HG03565 (cell line): Measurements from ENCODE around the gene RNPEP.
"Not testable (repeated sequence)": the region's sequence is repeated elsewhere in the genome, so short reads cannot be mapped to it uniquely, and the experiment has no call there.

Experiments used
- ATAC-seq: cut with Tn5 transposase; IDR thresholded peaks from one replicate; pipeline ENCODE4 v1.9.1; 2021; ENCODE audit warnings: mild to moderate bottlenecking, moderate library complexity; ENCODE audit not compliant: unreplicated experiment

The RNPEP gene

DNA sequence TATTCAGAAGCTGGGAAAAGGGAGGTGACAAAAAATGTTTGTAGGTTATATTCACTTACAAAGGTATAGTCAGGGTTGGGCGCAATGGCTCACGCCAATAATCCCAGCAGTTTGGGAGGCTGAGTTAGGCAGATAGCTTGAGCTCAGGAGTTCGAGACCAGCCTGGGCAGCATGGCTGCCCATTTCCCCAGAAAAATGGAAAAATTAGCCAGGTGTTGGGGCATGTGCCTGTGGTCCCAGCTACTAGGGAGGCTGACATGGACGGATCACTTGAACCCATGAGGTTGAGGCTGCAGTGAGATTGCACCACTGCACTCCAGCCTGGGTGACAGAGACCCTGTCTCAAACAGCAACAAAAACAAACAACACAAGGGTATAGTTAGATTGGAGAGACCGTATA lies 24.1 kb upstream of the RNPEP start:
- ATAC-seq = no peak

DNA sequence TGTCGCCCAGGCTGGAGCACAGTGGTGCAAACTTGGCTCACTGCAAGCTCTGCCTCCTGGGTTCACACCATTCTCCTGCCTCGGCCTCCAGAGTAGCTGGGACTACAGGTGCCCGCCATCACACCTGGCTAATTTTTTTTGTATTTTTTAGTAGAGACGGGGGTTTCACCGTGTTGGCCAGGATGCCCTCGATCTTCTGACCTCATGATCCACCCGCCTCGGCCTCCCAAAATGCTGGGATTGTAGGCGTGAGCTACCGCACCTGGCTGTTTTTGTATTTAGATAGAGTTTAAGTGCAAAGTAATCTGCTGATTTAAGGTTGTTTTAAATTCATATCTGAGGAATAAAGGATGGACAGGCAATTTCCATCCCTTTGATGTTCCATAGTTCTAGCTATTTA lies 20.1 kb upstream of the RNPEP start:
- not testable (repeated sequence) for ATAC-seq

DNA sequence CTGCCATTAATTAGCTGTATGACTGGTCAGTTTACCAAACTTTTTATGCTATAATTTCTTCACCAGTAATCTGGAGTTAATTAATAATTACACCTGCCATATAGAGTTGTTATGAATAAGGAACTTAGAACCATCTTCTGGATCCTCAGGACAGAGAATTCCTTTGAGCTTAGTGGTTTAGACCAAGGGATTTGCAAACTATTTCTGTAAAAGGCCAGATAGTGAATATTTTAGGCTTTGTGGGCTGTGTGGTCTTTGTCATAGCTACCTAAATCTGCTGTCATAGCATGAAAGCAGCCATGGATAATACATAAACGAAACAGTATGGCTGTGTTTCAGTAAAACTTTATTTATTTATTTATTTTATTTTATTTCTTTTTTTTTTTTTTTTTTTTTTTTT lies 18.2 kb upstream of the RNPEP start:
- ATAC-seq = no peak

DNA sequence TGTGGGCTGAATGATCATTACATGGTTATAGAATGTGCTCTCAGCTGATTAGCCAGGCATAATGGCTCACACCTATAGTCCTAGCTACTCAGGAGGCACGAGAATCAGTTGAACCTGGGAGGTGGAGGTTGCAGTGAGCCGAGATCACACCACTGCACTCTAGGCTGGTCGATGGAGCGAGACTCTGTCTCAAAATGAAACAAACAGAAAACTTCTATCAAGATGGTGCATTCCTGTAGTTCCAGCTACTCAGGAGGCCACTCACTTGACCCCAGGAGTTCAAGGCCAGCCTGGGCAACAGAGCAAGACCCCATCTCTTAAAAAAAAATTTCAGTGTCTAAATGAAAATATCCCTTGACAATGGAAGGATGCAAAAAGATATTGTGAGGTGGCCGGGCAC lies 16.3 kb upstream of the RNPEP start:
- no peak for ATAC-seq

DNA sequence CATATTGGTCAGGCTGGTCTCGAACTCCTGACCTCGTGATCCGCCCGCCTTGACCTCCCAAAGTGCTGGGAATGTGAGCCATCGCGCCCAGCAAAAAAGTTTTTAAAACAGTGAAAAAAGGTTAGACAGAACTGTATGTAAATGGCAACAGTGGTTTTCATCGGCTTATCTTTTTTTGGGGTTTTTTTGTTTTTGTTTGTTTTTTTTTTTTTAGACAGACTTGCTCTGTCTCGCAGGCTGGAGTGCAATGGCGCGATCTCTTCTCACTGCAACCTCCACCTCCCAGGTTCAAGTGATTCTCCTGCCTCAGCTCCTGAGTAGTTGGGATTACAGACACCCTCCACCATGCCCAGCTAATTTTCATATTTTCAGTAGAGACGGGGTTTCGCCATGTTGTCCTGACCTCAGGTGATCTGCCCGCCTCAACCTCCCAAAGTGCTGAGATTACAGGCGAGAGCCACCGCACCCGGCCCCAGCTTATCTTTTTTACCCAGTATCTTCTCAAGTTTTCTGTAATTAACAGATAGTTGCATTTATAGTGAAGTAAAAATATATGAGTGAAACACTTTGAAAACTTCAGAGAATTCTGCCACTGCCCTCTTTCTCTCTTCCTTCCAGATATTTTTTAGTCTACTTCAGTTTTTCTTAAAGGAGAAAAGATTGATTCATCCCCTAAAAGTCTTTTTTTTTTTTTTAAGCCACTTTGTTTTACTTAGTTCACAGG lies 14.1 kb upstream of the RNPEP start:
- ATAC-seq = no peak

DNA sequence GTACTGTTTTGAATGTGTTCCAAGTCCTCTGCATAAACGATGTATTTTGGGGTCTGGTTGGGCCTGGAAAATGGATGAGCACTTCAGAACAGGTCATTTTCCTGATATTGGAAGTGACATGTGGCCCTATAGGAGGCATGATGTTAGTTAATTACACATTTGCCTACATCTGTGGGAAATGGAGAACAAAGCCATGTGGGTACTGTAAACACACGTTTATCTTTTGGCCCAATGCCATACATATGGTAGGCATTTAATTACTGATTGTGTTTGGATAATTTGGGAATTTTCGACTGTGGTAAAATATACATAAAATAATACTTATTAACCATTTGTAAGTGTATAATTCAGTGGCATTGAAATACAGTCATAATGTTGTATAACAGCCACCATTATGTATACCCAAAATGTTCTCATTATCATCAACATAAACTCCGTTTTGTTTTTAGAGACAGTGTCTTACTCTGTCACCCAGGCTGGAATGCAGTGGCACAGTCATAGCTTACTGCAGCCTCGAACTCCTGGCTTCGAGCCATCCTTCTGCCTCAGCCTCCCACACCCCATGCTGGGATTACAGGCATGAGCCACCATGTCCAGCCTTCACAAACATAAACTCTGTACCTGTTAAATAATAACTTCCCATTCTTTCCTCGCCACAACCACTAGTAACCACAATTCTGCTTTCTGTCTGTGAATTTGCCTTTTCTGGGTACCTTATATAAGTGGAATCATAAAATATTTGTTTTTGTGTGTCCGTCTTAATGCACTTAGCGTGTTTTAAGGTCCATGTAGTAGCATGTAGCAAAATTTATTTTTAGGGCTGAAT lies 11.9 kb upstream of the RNPEP start:
- ATAC-seq = no peak

DNA sequence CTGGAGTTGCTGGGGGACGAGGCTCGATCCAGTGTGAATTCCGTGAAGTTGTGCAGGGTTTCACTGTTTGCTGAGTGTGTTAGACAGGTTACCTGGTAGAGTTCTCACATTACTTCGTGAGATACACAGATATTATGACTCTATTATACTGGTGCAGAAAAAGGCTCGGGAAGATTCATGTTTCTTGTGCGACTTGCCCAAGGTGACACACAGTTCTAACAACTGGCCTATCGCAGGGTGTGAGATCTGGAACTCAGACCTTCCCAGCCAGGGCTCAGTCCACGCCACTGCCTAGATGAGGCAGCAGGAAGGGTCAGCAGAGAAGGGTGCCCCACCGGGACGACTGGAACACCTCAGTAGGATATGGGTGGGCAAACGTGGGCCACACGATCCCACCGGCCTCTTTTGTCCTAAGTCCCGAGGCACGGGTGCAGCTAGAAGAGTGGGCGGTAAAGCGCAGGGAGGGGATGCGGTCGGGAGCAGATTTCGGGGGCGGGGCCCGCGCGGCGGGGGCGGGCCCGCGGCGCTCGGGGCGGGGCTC lies 296 bp upstream of the RNPEP start:
- ATAC-seq = no peak

DNA sequence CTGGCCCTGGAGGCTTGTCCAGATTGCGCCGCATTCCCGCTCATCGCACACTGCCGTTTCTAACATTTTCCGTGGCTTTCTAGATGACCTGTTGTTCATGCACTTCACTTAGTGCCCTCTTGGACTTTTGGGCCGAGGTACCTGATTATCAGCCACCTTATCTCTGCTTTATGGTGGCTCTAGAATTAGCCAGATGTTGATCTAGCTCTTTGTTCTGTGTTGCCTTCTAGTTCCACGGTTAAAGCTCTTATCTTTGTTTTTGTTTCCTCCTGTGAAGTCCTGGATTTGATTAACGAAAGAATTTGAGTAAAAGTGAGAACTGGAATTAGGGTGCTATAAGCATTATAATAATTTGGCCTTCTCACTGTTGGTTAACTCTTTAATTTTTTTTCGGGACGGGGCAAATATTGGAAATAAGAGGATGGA lies 945 bp downstream of the RNPEP start:
- no peak for ATAC-seq

DNA sequence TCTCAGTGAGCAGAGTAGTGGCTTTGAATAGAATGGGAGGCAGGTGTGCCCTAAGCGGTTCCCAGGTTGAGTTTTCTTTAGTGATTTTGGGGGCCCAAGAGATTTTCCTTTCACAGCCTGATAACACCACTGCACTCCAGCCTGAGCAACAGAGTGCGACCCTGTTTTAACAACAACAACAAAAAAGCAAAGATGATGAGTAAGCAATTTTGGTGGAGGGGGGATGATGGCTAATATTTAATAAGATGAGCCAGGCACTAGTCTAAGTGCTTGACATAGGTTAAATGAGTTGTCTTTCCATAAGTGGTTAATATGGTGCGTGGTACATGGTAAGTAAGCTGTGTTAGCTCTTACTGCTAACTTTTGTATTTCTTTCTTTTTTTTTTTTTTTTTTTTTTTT lies 2.0 kb downstream of the RNPEP start:
- ATAC-seq = no peak

DNA sequence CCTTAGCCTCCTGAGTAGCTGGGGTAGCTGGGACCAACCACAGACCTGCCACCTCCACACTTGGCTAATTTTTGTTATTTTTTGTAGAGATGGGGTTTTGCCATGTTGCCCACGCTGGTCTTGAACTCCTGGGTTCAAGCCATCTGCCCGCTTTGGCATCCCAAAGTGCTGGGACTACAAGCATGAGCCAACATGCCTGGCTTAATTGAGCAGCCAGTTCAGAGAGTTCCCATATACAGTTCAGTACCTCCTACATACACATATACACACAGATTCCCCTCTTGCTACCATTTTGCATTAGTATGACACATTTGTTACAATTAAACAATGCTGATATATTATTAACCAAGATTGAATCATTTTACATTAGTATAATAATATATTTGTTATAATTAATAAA lies 2.9 kb downstream of the RNPEP start:
- no peak for ATAC-seq

DNA sequence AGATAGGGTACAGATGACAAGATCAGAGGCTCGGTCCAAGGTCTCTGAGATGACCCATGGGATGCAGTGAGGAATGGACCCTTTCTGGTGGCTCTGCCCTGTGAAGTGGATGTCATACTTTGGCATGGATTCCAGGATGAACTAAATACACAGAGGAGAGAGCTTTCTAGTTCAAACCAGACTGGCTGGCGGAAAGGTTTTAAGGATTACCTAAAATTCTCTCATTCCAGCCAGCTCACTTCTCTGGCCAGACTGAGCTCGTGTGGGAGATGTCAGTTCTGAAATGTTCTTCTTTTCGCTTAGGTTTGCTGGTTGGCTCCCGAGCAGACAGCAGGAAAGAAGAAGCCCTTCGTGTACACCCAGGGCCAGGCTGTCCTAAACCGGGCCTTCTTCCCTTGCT lies 6.2 kb downstream of the RNPEP start:
- no peak for ATAC-seq

DNA sequence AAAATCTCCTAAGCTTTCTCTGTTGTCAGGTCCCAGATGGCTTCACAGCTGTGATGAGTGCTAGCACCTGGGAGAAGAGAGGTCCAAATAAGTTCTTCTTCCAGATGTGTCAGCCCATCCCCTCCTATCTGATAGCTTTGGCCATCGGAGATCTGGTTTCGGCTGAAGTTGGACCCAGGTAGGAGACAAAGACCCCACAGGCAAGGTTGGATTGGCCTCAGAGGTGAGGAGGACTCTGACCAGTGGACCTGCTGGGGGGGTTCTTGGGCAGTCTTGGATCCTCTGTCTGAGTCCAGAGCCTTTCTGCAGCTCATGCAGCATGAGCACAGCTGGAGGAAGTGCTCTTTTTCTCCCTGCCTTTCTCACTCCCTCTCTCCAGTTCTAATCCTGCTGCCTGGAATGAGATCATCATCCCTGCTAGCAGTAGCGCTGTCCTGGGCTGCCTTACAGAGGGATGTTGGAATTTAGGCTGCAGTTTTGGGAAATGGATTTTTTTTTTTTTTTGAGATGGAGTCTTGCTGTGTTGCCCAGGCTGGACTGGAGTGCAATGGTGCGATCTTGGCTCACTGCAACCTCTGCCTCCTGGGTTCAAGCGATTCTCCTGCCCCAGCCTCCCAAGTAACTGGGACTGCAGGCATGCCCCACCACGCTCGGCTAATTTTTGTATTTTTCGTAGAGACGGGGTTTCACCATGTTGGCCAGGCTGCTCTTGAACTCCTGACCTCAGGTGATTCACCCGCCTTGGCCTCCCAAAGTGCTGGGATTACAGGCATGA lies 7.1 kb downstream of the RNPEP start:
- no peak for ATAC-seq

DNA sequence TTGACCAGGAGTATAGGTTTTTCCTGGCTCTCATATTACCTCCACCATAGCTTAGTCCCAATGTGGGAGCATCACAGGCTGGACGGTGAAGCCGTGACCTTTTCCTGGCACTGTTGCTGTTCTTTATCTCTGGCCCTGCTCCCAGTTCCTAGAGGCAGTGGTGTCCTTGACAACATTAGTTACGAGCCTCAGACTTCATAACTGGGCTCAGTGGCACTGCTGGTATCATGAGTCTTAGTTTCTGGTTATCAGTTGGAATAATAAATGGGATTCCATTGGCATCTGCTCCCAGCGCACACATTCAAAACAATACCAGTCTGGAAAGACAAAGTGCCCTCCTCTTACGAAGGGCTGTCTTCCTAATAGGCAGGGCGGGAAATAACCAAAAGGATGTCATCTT lies 8.0 kb downstream of the RNPEP start:
- no peak for ATAC-seq

DNA sequence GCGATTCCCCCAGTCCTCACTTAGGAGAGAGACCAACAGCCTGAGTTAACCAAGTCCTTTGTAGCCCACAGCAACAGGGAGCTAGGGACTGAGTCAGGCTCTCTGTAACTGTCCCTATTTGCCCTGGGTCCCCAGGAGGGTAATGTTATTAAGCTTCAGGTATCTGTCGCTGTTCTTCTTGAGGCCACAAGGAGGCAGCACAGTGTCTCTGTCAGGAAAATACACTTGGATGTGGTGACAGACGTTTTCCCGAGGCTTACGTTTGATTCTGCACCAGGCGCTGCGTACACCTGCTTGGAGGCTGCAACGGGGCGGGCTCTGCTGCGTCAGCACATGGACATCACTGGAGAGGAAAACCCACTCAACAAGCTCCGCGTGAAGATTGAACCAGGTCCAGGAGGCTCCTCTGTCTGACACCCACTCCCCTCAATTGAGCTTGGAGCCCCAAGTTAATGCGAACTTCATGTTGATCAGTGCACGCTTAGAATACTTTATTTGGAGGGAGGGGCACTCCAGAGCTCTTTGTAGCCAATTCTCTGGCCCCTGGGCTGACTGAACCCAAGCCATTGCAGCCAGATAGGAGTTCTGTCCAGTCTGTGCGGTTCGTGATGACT lies 17.3 kb downstream of the RNPEP start:
- ATAC-seq = no peak

DNA sequence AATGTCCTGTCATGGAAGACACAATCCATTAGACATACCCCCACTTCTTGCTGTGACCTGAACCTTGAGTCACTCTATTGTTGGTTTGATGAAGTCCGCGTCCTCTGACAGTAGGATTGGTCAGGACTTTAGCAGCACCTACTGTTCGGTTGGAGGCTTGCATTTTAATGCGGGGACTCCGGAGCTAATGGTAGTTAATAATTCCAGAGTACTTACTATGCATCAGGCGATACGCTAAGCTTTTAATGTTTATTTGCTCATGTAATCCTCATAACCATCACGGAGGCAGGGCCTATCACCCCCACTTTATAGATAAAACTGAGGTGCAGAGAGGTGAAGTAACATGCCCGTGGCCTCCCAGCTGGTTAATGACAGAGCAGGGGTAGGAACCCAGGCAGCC lies 20.1 kb downstream of the RNPEP start:
- no peak for ATAC-seq

DNA sequence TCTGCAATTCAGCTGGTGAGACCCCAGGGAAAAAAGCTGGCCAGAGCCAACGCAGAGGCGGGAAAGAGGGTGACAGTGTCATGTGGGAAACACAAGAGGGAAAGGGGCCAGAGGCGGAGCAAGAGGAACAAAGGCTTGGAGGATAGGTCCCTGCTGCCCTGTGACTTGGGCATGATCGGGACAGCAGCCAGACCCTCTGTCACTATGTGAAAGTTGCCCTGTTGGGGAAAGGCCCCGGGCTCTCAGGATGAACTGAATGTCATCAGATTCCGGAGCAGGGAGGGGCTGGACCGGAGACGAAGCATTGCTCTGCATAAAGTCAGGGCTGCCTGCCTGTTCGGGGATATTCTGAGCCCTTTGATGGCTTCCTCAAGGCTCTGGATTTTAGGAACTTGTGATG lies 22.3 kb downstream of the RNPEP start:
- ATAC-seq = no peak

DNA sequence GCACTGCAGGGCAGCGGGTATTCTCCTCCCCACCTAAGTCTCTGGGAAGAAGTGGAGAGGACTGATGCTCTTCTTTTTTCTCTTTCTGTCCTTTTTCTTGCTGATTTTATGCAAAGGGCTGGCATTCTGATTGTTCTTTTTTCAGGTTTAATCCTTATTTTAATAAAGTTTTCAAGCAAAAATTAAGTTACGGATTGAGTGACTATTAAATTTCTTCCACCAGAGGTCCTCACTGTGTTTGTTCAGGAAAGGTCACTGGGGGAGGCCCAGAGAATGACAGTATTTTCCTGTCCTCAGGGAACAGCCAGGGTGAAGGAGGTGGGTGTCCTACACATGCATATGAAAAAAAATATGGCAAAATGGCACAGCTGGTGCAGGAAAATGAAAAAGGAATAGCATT lies 23.5 kb downstream of the RNPEP start:
- ATAC-seq = no peak

DNA sequence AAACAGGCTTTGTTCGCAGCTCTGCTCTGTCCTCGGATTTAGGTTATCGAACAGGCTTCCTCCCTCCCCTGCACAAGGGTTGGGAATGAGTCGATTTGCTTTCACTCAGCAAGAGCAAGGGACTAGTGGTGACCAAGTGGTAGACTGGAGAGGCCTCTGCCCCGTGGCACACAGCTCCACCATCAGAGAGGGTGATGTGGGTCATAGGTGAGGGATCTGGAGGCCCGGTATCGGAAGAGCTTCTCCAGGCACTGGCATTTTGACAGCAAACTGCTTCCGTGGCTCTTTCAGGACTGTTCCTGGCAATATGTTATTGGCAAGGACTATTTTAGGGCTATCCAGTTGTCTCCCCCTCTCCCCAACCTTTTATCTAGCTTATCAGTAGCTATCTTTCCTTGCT lies 24.9 kb downstream of the RNPEP start:
- ATAC-seq = no peak

DNA sequence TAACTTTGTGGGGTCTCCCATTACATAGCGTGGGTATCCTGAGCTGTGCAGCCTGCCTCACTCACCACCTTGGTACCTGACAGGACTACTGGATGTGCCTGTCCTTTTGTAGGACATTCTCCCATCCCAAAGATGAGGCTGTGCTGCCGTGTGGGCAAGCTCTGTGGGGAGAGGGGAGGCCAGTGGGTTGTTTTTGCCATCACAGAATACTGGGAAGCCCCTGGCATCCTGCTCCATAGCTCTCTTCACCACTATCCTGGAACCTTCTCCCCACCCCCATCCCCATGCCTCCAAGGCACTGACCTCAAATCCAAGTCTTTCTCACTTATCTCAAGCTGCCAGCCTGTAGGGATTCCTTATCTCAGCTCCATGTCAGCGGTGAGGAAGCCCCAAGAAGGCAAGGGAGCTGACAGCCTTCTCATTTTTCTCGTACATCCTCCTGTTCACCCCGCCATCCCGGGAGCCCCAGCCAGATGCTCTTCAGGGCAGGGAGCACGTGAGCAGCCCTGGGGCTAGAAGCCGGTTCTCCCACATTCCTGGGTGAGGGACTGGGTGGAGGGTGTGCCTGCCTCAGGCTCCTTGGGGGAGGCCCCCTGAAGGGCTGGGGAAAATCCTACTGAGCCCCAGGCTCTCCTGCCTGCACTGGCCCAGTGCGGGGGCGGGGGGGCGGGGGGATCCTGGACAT lies 25.5 kb downstream of the RNPEP start:
- ATAC-seq = no peak
